IMR-90 (cell line): ENCODE data around the gene SCAMP2. TPM values are rescaled to one million over a fixed set of nuclear protein-coding genes. Genes with fewer than 3 reads are reported as not detected.

Source experiments
- ATAC-seq: fragments of 200-7000 bp; cut with Tn5 transposase; 2 replicates; pipeline ENCODE4 v1.9.1; 2020; ENCODE audit warnings: low read depth, mild to moderate bottlenecking, moderate library complexity
- BruUV-seq: library from RNA; stranded (reverse); fragments of 400-500 nt; replicated peaks from 2 replicates; lab custom pipeline; 2021; lab: Mats Ljungman, UMichigan
- CTCF ChIA-PET: fragments of 300-600 bp; formaldehyde crosslinking; extraction: SDS; loops from one replicate; lab custom pipeline; 2021; ENCODE audit warnings: antibody characterized with exemption; lab: Yijun Ruan, JAX
- POLR2A ChIA-PET: fragments of 300-600 bp; sonication (Branson Sonifier 250); formaldehyde crosslinking; loops from one replicate; lab custom pipeline; 2022; ENCODE audit warnings: antibody characterized with exemption; ENCODE audit not compliant: unreplicated experiment; lab: Charles Lee
- DNase-seq: peaks from one replicate; pipeline ENCODE4 v3.0.0; 2013
- H2AFZ ChIP-seq: replicated peaks from 2 replicates; pipeline ENCODE3; 2013; ENCODE audit warnings: low read length, mild to moderate bottlenecking; ENCODE audit not compliant: poor library complexity
- H2AK5ac ChIP-seq: 2 replicates; pipeline ENCODE4 v1.6.1; 2013; ENCODE audit warnings: low read depth, low read length, inconsistent platforms
- H2AK9ac ChIP-seq: replicated peaks from 2 replicates; pipeline ENCODE3; 2013; ENCODE audit warnings: mild to moderate bottlenecking, low read depth, low read length, moderate library complexity; ENCODE audit not compliant: poor library complexity
- H2BK120ac ChIP-seq: 2 replicates; pipeline ENCODE4 v1.6.1; 2013; ENCODE audit warnings: low read depth, low read length, inconsistent platforms
- H2BK15ac ChIP-seq: 3 replicates; pipeline ENCODE4 v1.6.1; 2013; ENCODE audit warnings: low read depth, low read length, inconsistent platforms
- H2BK20ac ChIP-seq: 2 replicates; pipeline ENCODE4 v1.6.1; 2013; ENCODE audit warnings: low read depth, mild to moderate bottlenecking, inconsistent platforms, low read length, moderate library complexity
- H2BK5ac ChIP-seq: 2 replicates; pipeline ENCODE4 v1.6.1; 2013; ENCODE audit warnings: mild to moderate bottlenecking, low read depth, low read length, inconsistent platforms; ENCODE audit not compliant: poor library complexity, severe bottlenecking
- H3K14ac ChIP-seq: replicated peaks from 2 replicates; pipeline ENCODE4 v1.6.1; 2013; ENCODE audit warnings: low read depth, low read length, inconsistent platforms
- H3K18ac ChIP-seq: 2 replicates; pipeline ENCODE4 v1.6.1; 2013; ENCODE audit warnings: low read depth, low read length, control low read depth
- H3K23ac ChIP-seq: 2 replicates; pipeline ENCODE4 v1.6.1; 2013; ENCODE audit warnings: low read depth, low read length, inconsistent platforms
- H3K27ac ChIP-seq: 2 replicates; pipeline ENCODE4 v1.5.1; 2013; ENCODE audit warnings: mild to moderate bottlenecking, control low read depth, low read length; ENCODE audit not compliant: insufficient read depth
- H3K27me3 ChIP-seq: 2 replicates; pipeline ENCODE4 v1.6.1; 2013; ENCODE audit warnings: low read length; ENCODE audit not compliant: control insufficient read depth, insufficient read depth
- H3K36me3 ChIP-seq: 2 replicates; pipeline ENCODE4 v1.6.1; 2013; ENCODE audit warnings: low read length, mixed read lengths; ENCODE audit not compliant: control insufficient read depth, insufficient read depth
- H3K4ac ChIP-seq: 2 replicates; pipeline ENCODE4 v1.6.1; 2013; ENCODE audit warnings: low read depth, low read length, inconsistent platforms
- H3K4me1 ChIP-seq: 2 replicates; pipeline ENCODE4 v1.6.1; 2013; ENCODE audit warnings: low read length, mixed read lengths; ENCODE audit not compliant: control insufficient read depth, insufficient read depth
- H3K4me2 ChIP-seq: 2 replicates; pipeline ENCODE4 v1.6.1; 2013; ENCODE audit warnings: low read depth, mild to moderate bottlenecking, control low read depth, low read length, moderate library complexity
- H3K4me3 ChIP-seq: 2 replicates; pipeline ENCODE4 v1.5.1; 2013; ENCODE audit warnings: low read depth, mild to moderate bottlenecking, control low read depth, low read length, moderate library complexity; ENCODE audit not compliant: insufficient read depth
- H3K56ac ChIP-seq: 2 replicates; pipeline ENCODE4 v1.6.1; 2013; ENCODE audit warnings: low read length, inconsistent platforms; ENCODE audit not compliant: insufficient read depth; ENCODE audit errors: extremely low read depth
- H3K79me1 ChIP-seq, 2 experiments: 2 replicates each; pipeline ENCODE4 v1.6.1; 2013; ENCODE audit warnings: low read length in 2 of 2, inconsistent platforms in 1 of 2, low read depth in 1 of 2
- H3K9ac ChIP-seq: 2 replicates; pipeline ENCODE4 v1.6.1; 2013; ENCODE audit warnings: low read depth, low read length, control low read depth
- H3K9me1 ChIP-seq: 2 replicates; pipeline ENCODE4 v1.6.1; 2013; ENCODE audit warnings: low read length, inconsistent platforms; ENCODE audit not compliant: insufficient read depth
- H3K9me3 ChIP-seq: 2 replicates; pipeline ENCODE4 v1.6.1; 2013; ENCODE audit warnings: low read length; ENCODE audit not compliant: control insufficient read depth, insufficient read depth
- H4K20me1 ChIP-seq: 2 replicates; pipeline ENCODE4 v1.6.1; 2013; ENCODE audit warnings: low read length, inconsistent platforms; ENCODE audit not compliant: insufficient read depth
- H4K5ac ChIP-seq: 2 replicates; pipeline ENCODE4 v1.6.1; 2013; ENCODE audit warnings: mild to moderate bottlenecking, low read depth, low read length, control low read depth
- H4K8ac ChIP-seq, 2 experiments: 2 replicates each; pipeline ENCODE4 v1.6.1; 2013; ENCODE audit warnings: low read depth in 2 of 2, low read length in 2 of 2, control low read depth in 1 of 2, inconsistent platforms in 1 of 2
- H4K91ac ChIP-seq: 2 replicates; pipeline ENCODE4 v1.6.1; 2013; ENCODE audit warnings: low read depth, low read length, inconsistent platforms; ENCODE audit not compliant: insufficient read depth
- CHD1 ChIP-seq: IDR thresholded peaks from 2 replicates; pipeline ENCODE4 v1.6.1; 2012; ENCODE audit warnings: low read depth, low read length, improper control_type of control experiment
- MAZ ChIP-seq: IDR thresholded peaks from 2 replicates; pipeline ENCODE4 v1.6.1; 2012; ENCODE audit warnings: low read depth, mild to moderate bottlenecking, low read length, improper control_type of control experiment, moderate library complexity, borderline replicate concordance
- MXI1 ChIP-seq: IDR thresholded peaks from 2 replicates; pipeline ENCODE4 v1.6.1; 2012; ENCODE audit warnings: low read depth, mild to moderate bottlenecking, low read length, moderate library complexity, borderline replicate concordance
- NFE2L2 ChIP-seq: fragments of 150-350 bp; IDR thresholded peaks from 2 replicates; pipeline ENCODE4 v1.6.1; 2016; ENCODE audit warnings: low read depth, mild to moderate bottlenecking, low read length
- WGBS, 2 experiments: methylation state at CpG; one replicate each; pipeline versions ENCODE4 v1.1.5 to v1.1.7; 2013; ENCODE audit warnings: missing lambda C conversion rate in 2 of 2; ENCODE audit not compliant: insufficient read length in 1 of 2; ENCODE audit errors: extremely low coverage in 2 of 2; 5-methylcytosine and 5-hydroxymethylcytosine counted together
- dilution Hi-C: fragments of 300-500 bp; cut with HindIII; formaldehyde crosslinking; loops from one replicate; pipeline ENCODE4 v1.14.3; 2018; ENCODE audit warnings: low sequenced_read_pairs; ENCODE audit not compliant: unreplicated experiment
- in situ Hi-C: fragments of 300-500 bp; cut with MboI; formaldehyde crosslinking; loops from 3 replicates; pipeline ENCODE4 v1.14.3; 2019; ENCODE audit warnings: low sequenced_read_pairs, inconsistent platforms, mixed read lengths
- intact Hi-C: fragments of 100-400 bp; cut with micrococcal nuclease; formaldehyde crosslinking; loops from 2 replicates; pipeline ENCODE4 v1.10.0; 2022
- polyA plus RNA-seq, 3 experiments: library from polyadenylated mRNA; depleted of rRNA; stranded (reverse); fragments of >200 nt; gene quantifications; 2 replicates each; pipeline ENCODE4 v1.2.3, GENCODE V29; 2012; ENCODE audit warnings: low replicate concordance in 1 of 3
- total RNA-seq: library from RNA; depleted of rRNA; stranded (reverse); fragments of >200 nt; gene quantifications from 2 replicates; pipeline ENCODE4 v1.2.3, GENCODE V29; 2012
- TF ChIP-seq, protein P1 (sequence below): fragments of 150-350 bp; IDR thresholded peaks from 2 replicates; pipeline ENCODE4 v1.6.1; 2016; ENCODE audit warnings: low read depth, mild to moderate bottlenecking, low read length, moderate library complexity, borderline replicate concordance
- TF ChIP-seq, protein P2 (sequence below): fragments of 150-350 bp; IDR thresholded peaks from 2 replicates; pipeline ENCODE4 v1.6.1; 2017; ENCODE audit warnings: mild to moderate bottlenecking, antibody characterized with exemption, low read length, low read depth

SCAMP2 gene
- total and polyA plus RNA-seq, 2 of the 4 experiments (the other 2 are of a cell fraction) = 25.8 to 111 TPM

DNA sequence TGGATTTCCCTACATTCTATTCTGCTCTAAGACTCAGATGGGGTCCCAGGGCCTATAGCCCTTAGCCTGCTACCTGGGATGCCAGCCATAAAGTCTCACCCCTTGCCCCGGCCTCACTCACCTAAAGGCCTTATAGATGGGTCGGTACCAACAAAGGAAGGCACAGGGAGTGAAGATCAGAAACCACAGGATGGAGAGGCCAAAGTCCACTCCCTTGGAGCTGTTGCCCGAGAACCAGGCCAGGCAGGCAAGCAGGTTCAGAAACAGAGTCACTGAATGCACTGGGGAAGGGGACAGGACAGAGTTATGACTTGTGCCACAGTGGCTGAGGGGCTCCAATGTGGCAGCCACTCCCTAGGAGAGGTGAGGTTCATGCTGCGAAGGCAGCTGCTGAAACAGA is 22.8 kb downstream of the SCAMP2 start:
- H4K20me1 ChIP-seq = peaks cover 12% of the 10 kb centered on the region
- H3K9me3 ChIP-seq = no peaks in the 10 kb centered on the region
- TF ChIP-seq CHD1 (no peak), NFE2L2 (no peak), MAZ (no peak), MXI1 (no peak)
- TF ChIP-seq, protein P1, sequence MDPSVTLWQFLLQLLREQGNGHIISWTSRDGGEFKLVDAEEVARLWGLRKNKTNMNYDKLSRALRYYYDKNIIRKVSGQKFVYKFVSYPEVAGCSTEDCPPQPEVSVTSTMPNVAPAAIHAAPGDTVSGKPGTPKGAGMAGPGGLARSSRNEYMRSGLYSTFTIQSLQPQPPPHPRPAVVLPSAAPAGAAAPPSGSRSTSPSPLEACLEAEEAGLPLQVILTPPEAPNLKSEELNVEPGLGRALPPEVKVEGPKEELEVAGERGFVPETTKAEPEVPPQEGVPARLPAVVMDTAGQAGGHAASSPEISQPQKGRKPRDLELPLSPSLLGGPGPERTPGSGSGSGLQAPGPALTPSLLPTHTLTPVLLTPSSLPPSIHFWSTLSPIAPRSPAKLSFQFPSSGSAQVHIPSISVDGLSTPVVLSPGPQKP = no peak
- TF ChIP-seq, protein P2, sequence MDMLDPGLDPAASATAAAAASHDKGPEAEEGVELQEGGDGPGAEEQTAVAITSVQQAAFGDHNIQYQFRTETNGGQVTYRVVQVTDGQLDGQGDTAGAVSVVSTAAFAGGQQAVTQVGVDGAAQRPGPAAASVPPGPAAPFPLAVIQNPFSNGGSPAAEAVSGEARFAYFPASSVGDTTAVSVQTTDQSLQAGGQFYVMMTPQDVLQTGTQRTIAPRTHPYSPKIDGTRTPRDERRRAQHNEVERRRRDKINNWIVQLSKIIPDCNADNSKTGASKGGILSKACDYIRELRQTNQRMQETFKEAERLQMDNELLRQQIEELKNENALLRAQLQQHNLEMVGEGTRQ = no peak
- H3K4me3 ChIP-seq = no peak overlapping the region
- no peak overlapping the region for H2BK5ac ChIP-seq
- peaks cover 60% of the 10 kb centered on the region for H3K36me3 ChIP-seq
- peak overlapping the region; percentile 28 for H2AK9ac ChIP-seq
- DNase-seq (no peak), ATAC-seq (no peak)
- peaks cover 0 to 14% of the 10 kb centered on the region in 2 experiments; a peak in 1 of 4 replicates for H3K79me1 ChIP-seq
- 93% methylated on average over 3 of the region's 4 CpGs; no CpG with 5 or more reads in 1 of the 2 experiments for WGBS, 2 experiments
- intact Hi-C loops (no loop called here), in situ Hi-C loops (no loop called here), dilution Hi-C loops (no loop called here)
- no peak overlapping the region for H3K23ac ChIP-seq
- BruUV-seq = no TSS peak
- H3K27ac ChIP-seq = no peak overlapping the region
- no peak overlapping the region for H3K18ac ChIP-seq
- H3K14ac ChIP-seq = no peak overlapping the region
- no peaks in the 10 kb centered on the region for H3K27me3 ChIP-seq
- H4K8ac ChIP-seq = no peak overlapping the region
- no peak overlapping the region for H2AFZ ChIP-seq
- ChIA-PET CTCF (no interaction called here), POLR2A (no interaction called here)
- no peak overlapping the region for H2BK20ac ChIP-seq
- H4K5ac ChIP-seq = no peak overlapping the region
- no peak overlapping the region for H3K9ac ChIP-seq
- no peak overlapping the region for H3K56ac ChIP-seq
- H3K4me2 ChIP-seq = no peak overlapping the region
- no peak overlapping the region for H2BK15ac ChIP-seq
- H2AK5ac ChIP-seq = no peak overlapping the region
- H4K91ac ChIP-seq = no peak overlapping the region
- H3K4ac ChIP-seq = no peak overlapping the region
- no peak overlapping the region for H2BK120ac ChIP-seq
- H3K4me1 ChIP-seq = no peaks in the 10 kb centered on the region
- no peaks in the 10 kb centered on the region for H3K9me1 ChIP-seq
